ENCODE results near the gene EFCAB8.

GRCh38 chr20:32861446-32861845, 2.7 kb downstream of the EFCAB8 start:
- TF ChIP-seq CTCF (IDR thresholded peaks at IDR 0.05) (no peak), POLR2A (IDR thresholded peaks at IDR 0.05) (no peak)

Data from body of pancreas (tissue), 4 donors.